HG03103 (cell line): ENCODE data around the gene PTPRN2.

Experiments used
- ATAC-seq: cut with Tn5 transposase; IDR thresholded peaks from one replicate; pipeline ENCODE4 v1.9.1; 2021; ENCODE audit warnings: low read depth; ENCODE audit not compliant: unreplicated experiment

The PTPRN2 gene

GRCh38 chr7:158252837-158253669, 334.6 kb downstream of the PTPRN2 start:
- no peak for ATAC-seq

GRCh38 chr7:158252081-158252836, 335.4 kb downstream of the PTPRN2 start:
- no peak for ATAC-seq

DNA sequence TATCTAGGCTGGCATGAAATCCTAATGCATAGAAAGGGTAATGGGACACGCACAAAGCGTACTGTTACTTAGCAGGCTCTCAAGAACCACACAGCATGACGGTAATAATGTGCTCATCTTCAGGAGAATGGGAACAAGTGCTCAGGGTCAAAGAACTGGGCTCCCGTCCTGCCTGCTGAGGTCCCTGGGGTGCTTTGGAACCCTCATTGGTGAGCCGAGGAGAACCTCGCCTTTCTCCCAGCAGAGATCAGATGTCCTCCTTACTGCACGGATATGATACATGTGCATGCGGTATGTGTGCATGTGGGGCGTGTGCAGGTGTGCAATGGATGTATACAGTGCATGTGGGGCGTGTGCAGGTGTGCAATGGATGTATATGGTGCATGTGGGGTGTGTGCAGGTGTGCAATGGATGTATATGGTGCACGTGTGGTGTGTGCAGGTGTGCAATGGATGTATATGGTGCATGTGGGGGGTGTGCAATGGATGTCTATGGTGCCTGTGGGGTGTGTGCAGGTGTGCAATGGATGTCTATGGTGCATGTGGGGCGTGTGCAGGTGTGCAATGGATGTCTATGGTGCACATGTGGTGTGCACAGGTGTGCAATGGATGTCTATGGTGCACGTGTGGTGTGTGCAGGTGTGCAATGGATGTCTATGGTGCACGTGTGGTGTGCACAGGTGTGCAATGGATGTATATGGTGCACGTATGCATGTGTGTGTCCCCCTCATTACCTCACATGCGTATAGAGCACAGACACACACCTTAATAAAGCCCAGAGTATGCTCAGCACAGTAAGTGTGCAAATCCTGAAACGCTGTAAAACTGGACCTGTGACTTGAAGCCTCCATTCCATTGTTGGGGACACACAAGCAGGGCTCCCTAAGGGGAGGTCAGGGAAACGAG, 336.3 kb downstream of the PTPRN2 start:
- ATAC-seq, result no peak

DNA sequence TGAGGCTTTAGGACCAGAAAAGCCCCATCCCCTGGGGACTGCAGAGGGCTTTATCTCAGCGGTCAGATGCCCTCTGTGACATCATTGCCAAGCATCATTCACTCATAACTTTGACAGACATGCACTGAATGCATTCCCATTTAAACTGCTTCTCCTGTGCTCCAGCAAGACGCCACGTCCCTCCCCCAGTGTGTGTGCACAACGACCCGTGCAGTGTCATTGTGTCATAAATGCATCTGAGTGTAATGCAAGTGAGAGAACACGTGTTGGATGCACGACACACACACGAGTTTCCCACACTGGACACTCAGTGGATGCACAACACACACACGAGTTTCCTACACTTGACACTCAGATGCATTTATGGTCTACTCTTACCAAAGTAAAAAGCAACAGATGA, 337.9 kb downstream of the PTPRN2 start:
- ATAC-seq, result no peak

- ATAC-seq, result no peak
Measured at GRCh38 chr7:158248816-158249215, 338.8 kb downstream of the PTPRN2 start.

GRCh38 chr7:158247758-158248487, 339.7 kb downstream of the PTPRN2 start:
- no peak for ATAC-seq

GRCh38 chr7:158246960-158247673, 340.5 kb downstream of the PTPRN2 start:
- ATAC-seq, result no peak

DNA sequence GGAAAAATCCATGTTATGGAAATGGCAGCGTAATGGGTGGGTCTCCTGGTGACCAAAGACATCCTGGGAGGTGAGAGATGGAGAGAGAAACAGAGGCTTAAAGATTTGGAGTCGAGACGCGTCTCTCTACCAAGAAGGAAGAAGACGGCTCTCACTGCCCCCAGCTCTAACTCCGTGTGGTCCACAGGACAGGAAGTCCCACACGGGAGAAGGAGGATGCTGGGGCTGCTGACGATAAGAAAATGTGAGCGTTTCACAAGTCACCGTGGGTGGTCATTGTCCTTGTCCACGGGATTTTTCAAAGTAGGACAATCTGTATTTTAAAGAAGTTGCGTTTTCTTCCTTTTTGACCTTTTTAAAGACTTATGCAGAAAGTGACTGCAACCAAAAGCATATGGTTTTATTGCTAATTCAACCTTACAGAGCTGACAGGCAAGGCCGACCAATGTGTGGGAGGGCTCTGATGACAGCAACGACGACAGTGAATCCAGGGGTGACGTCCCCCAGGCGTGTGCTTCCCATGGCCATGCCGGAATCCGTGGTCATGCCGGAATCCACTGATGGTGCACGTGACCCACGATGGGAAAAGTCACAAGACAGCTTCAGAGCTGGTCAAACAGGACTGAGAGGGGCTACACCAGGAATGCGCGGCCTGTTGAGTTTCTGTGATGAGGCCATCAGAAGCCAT, 341.2 kb downstream of the PTPRN2 start:
- no peak for ATAC-seq

GRCh38 chr7:158245724-158246041, 341.9 kb downstream of the PTPRN2 start:
- no peak for ATAC-seq

DNA sequence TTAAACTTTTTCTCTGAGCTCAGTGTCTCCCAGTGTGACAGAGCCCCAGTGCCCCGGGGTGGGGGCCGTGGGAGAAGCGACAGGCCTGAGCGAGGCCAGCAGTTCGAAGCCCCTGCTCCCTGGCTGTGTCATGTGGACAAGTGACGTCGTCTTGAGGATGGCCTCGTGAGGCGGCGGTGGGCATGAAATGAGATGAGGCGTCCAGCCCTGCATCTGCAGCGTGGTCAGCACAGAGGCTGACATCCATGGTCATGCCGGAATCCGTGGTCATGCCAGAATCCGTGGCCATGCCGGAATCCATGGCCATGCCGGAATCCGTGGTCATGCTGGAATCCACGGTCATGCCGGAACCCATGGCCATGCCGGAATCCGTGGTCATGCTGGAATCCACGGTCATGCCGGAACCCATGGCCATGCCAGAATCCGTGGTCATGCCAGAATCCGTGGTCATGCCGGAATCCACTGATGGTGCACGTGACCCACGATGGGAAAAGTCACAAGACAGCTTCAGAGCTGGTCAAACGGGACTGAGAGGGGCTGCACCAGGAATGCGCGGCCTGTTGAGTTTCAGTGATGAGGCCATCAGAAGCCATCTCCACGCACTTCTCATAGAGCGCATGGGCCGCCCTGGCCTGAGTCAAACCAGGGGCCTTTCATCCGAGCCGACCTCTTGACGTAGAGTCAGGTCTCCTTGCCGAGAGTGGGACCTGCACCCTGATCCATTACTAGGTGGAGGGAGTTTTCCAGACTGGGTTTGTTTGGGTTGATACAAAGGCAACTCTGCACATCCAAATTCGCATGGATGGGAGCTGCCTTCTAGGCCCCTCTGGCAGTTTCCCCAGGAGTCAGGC, 342.5 kb downstream of the PTPRN2 start:
- ATAC-seq, result no peak

- no peak for ATAC-seq
Measured at GRCh38 chr7:158244430-158244829, 343.2 kb downstream of the PTPRN2 start.

- ATAC-seq, result no peak
Measured at GRCh38 chr7:158241919-158242318, 345.7 kb downstream of the PTPRN2 start.

DNA sequence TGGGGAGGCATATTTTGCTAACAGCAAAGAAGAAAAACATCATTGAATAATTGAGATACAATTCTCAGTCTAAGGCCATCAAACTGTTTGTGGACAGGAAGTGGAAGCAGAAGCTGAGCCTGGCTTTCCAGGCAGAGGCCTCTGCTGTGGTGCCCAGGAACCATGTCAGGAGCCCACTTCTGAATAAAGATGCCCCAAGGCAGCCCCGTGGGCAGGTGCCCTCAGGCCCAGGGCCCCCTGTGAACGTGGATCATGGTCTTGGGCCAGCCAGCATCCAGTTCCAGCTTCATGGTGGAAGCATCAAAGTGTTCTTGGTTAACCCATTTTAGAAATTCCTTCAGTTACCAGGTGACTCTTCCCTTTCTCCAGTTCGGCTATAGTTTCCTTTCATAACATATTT, 346.8 kb downstream of the PTPRN2 start:
- ATAC-seq, result no peak

- ATAC-seq, result no peak
Measured at GRCh38 chr7:158239290-158239981, 348.2 kb downstream of the PTPRN2 start.

- ATAC-seq, result no peak
Measured at GRCh38 chr7:158238616-158239289, 348.9 kb downstream of the PTPRN2 start.

DNA sequence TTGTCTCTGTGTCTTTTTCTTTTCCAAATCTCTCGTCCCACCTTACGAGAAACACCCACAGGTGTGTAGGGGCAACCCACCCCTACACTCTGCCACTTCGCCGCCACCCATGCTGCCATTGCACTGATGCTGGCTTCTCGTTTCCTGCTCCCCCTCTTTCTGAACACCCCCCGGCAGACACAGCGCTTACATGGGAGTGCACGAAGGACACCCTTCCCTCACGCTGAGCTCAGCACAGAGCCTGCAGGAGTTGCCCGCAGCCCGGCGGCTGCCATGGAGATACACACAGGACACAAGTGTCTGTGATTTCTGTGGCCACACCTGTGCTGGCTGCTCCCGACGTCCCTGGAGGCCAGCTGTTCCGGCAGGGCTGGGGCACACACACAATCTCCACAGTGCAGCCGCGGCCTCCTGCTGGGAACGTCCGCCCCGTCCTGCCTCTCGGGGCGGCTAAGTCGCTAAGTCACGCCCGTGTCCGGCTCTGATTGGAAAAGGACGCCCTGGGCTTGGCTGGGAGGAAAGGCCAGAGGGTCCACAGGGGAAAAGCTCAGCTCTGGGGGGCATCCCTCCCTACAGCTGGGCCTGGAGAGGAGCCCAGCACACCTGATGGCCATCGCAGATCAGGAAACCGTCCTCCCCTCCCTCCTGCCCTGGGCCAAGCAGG, 349.8 kb downstream of the PTPRN2 start:
- ATAC-seq, result no peak

DNA sequence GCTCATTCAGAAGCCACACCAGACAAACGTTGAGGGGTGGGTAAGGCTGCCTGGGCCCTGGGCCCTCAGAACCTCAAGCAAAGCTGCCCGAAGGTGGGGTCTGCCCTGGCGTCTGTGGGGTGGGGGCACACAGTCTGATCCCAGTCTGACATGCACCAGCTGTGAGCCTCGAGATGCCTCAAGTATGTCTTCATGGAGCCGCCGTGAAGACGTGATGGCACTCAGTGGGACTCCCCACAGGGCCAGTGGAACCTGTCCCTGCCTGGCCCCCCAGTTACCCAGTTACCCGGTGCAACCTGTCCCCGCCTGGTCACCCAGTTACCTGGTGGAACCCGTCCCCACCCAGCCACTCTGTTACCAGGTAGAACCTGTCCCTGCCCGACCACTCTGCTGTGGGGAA, 351.2 kb downstream of the PTPRN2 start:
- ATAC-seq, result no peak
